T-cell (primary cell): ENCODE results near the gene GTF3C4. TPM values are rescaled to one million over a fixed set of nuclear protein-coding genes. Genes with fewer than 3 reads are reported as not detected.
A peak's percentile ranks its signal among the peaks of the same experiment; 100 is the strongest.

Source experiments
- ATAC-seq, 4 experiments: fragments of 200-7000 bp in 3 of 4; fragments of 150-1000 bp in 1 of 4; cut with Tn5 transposase; replicated peaks in 1 of 4; 1 replicate in 3 of 4; 2 replicates in 1 of 4; pipeline ENCODE4 v1.10.0; 2021; ENCODE audit warnings: moderate library complexity in 3 of 4, mild to moderate bottlenecking in 2 of 4, moderate number of reproducible peaks in 1 of 4
- CTCF ChIA-PET, 2 donors: fragments of 300-600 bp; sonication (Branson Sonifier 250); formaldehyde crosslinking; loops; one replicate each; lab custom pipeline; 2022; ENCODE audit warnings: antibody characterized with exemption in 2 of 2; lab: Charles Lee
- POLR2A ChIA-PET, 2 donors: fragments of 300-600 bp; sonication (Branson Sonifier 250); formaldehyde crosslinking; loops; one replicate each; lab custom pipeline; 2022; ENCODE audit warnings: antibody characterized with exemption in 2 of 2; lab: Charles Lee
- DNase-seq, 35 experiments: peaks; one replicate each; pipeline versions ENCODE4 v3.0.0 to v3.0.0-alpha.2; 2013 to 2023
- H3K27ac ChIP-seq: one replicate; pipeline ENCODE4 v1.5.1; 2013; ENCODE audit warnings: low read length
- H3K27me3 ChIP-seq, 2 experiments: replicated peaks in 1 of 2; 1 replicate in 1 of 2; 2 replicates in 1 of 2; pipeline versions ENCODE4 v1.6.1 to v1.7.0; 2013; ENCODE audit warnings: low read length in 1 of 2, mixed read lengths in 1 of 2; ENCODE audit not compliant: control insufficient read depth in 2 of 2, insufficient read depth in 2 of 2; ENCODE audit errors: extremely low read depth in 1 of 2
- H3K36me3 ChIP-seq, 2 donors: 1 replicate in 1 of 2; 2 replicates in 1 of 2; pipeline versions ENCODE4 v1.6.1 to v1.7.0; 2013; ENCODE audit warnings: low read length in 1 of 2; ENCODE audit not compliant: control insufficient read depth in 2 of 2, insufficient read depth in 1 of 2; ENCODE audit errors: extremely low read depth in 1 of 2
- H3K4me1 ChIP-seq, 2 experiments: 1 replicate in 1 of 2; 2 replicates in 1 of 2; pipeline versions ENCODE4 v1.6.1 to v1.7.0; 2013; ENCODE audit warnings: low read length in 2 of 2, mixed read lengths in 1 of 2; ENCODE audit not compliant: insufficient read depth in 2 of 2, control insufficient read depth in 1 of 2; ENCODE audit errors: extremely low read depth in 1 of 2
- H3K4me3 ChIP-seq, 2 donors: 1 replicate in 1 of 2; 2 replicates in 1 of 2; pipeline versions ENCODE4 v1.5.1 to v1.7.0; 2013; ENCODE audit warnings: mild to moderate bottlenecking in 2 of 2, low read length in 1 of 2, moderate library complexity in 1 of 2; ENCODE audit not compliant: control insufficient read depth in 1 of 2; ENCODE audit errors: extremely low read depth in 1 of 2
- H3K9me3 ChIP-seq: 2 replicates; pipeline ENCODE4 v1.7.0; 2013
- H3K27ac Mint-ChIP-seq, 2 donors: one replicate each; pipeline ENCODE4 v1.8.0; 2020 to 2021; ENCODE audit warnings: mild to moderate bottlenecking in 2 of 2, mixed read lengths in 2 of 2
- H3K27me3 Mint-ChIP-seq, 2 donors: one replicate each; pipeline ENCODE4 v1.8.0; 2021 to 2022; ENCODE audit warnings: mixed read lengths in 2 of 2
- H3K36me3 Mint-ChIP-seq: one replicate; pipeline ENCODE4 v1.8.0; 2021; ENCODE audit warnings: mixed read lengths
- H3K4me1 Mint-ChIP-seq, 3 donors: one replicate each; pipeline ENCODE4 v1.8.0; 2020 to 2022; ENCODE audit warnings: mixed read lengths in 3 of 3, mild to moderate bottlenecking in 1 of 3
- H3K4me3 Mint-ChIP-seq, 3 donors: one replicate each; pipeline ENCODE4 v1.8.0; 2020 to 2022; ENCODE audit warnings: mild to moderate bottlenecking in 3 of 3, mixed read lengths in 3 of 3, moderate library complexity in 3 of 3
- H3K9me3 Mint-ChIP-seq, 3 donors: one replicate each; pipeline ENCODE4 v1.8.0; 2020 to 2022; ENCODE audit warnings: mixed read lengths in 3 of 3
- WGBS: methylation state at CpG from one replicate; pipeline ENCODE4 v1.1.5; 2013; ENCODE audit warnings: missing lambda C conversion rate; ENCODE audit not compliant: insufficient coverage; 5-methylcytosine and 5-hydroxymethylcytosine counted together
- total RNA-seq, 35 experiments: library from RNA in 6 of 35; stranded (reverse) in 6 of 35; fragments of 120-200 nt in 1 of 35; gene quantifications; one replicate each; pipeline versions ENCODE4 v1.2.1 to v1.2.4 and lab custom pipeline; 2013 to 2026

Gene GTF3C4
- total RNA-seq, 5 donors from 2014 or later (not counting 1 experiment from before 2014, with no cell fraction given) = 8.9 to 14.2 (median 13.2) TPM

GRCh38 chr9:132733260-132733815, 63.1 kb downstream of the GTF3C4 start:
- ATAC-seq (no peak), DNase-seq (no peak)
- no peak overlapping the region for H3K27ac Mint-ChIP-seq
- Histone ChIP-seq H3K27me3 (peaks cover 0 to 21% of the 10 kb centered on the region in 2 experiments), H3K36me3 (no peaks in the 10 kb centered on the region), H3K27ac (no peak overlapping the region), H3K9me3 (no peaks in the 10 kb centered on the region), H3K4me1 (no peaks in the 10 kb centered on the region), H3K4me3 (no peak overlapping the region)
- H3K9me3 Mint-ChIP-seq = no peaks in the 10 kb centered on the region
- ChIA-PET CTCF (no interaction called here), POLR2A (no interaction called here)
- no peak overlapping the region for H3K4me3 Mint-ChIP-seq
- peaks cover 21 to 28% of the 10 kb centered on the region in 2 donors for H3K27me3 Mint-ChIP-seq
- WGBS = 77% methylated on average over 18 of the region's 22 CpGs
- H3K4me1 Mint-ChIP-seq = no peaks in the 10 kb centered on the region
- H3K36me3 Mint-ChIP-seq = no peaks in the 10 kb centered on the region

- Mint-ChIP-seq H3K27ac (no peak overlapping the region), H3K4me1 (peaks cover 0 to 2% (median under 1%) of the 10 kb centered on the region in 3 donors), H3K9me3 (no peaks in the 10 kb centered on the region), H3K27me3 (peaks cover 33 to 43% of the 10 kb centered on the region in 2 donors), H3K4me3 (no peak overlapping the region), H3K36me3 (no peaks in the 10 kb centered on the region)
- H3K4me1 ChIP-seq = peaks cover 0 to under 1% of the 10 kb centered on the region in 2 experiments
- H3K27ac ChIP-seq = no peak overlapping the region
- no peaks in the 10 kb centered on the region for H3K36me3 ChIP-seq
- ATAC-seq (no peak), DNase-seq (no peak)
- ChIA-PET CTCF (interaction anchor here in 1 of 2 donors (0.8 kb wide), 1 partner anchor 60 kb away, joined by 3 read pairs; no protein-coding TSS in a partner anchor), POLR2A (no interaction called here)
- no peak overlapping the region for H3K4me3 ChIP-seq
- WGBS = 92% methylated on average over 6 of the region's 9 CpGs
- no peaks in the 10 kb centered on the region for H3K9me3 ChIP-seq
- peaks cover under 1 to 43% of the 10 kb centered on the region in 2 experiments for H3K27me3 ChIP-seq
Measured at GRCh38 chr9:132739710-132740310, 69.5 kb downstream of the GTF3C4 start.

GRCh38 chr9:132740526-132741309, 70.5 kb downstream of the GTF3C4 start:
- no peaks in the 10 kb centered on the region for H3K9me3 Mint-ChIP-seq
- H3K27ac ChIP-seq = no peak overlapping the region
- H3K36me3 Mint-ChIP-seq = no peaks in the 10 kb centered on the region
- DNase-seq (no peak), ATAC-seq (no peak)
- H3K27me3 Mint-ChIP-seq = peaks cover 32 to 47% of the 10 kb centered on the region in 2 donors
- H3K4me1 ChIP-seq = peaks cover 0 to 3% of the 10 kb centered on the region in 2 experiments
- 79% methylated on average over 11 of the region's 15 CpGs for WGBS
- no peaks in the 10 kb centered on the region for H3K9me3 ChIP-seq
- no peaks in the 10 kb centered on the region for H3K36me3 ChIP-seq
- no peak overlapping the region for H3K4me3 Mint-ChIP-seq
- no peak overlapping the region for H3K27ac Mint-ChIP-seq
- peaks cover 3 to 51% of the 10 kb centered on the region in 2 experiments for H3K27me3 ChIP-seq
- H3K4me3 ChIP-seq = no peak overlapping the region
- CTCF ChIA-PET = no interaction called here
- H3K4me1 Mint-ChIP-seq = peaks cover 0 to 6% (median 4%) of the 10 kb centered on the region in 3 donors
- POLR2A ChIA-PET = no interaction called here

DNA sequence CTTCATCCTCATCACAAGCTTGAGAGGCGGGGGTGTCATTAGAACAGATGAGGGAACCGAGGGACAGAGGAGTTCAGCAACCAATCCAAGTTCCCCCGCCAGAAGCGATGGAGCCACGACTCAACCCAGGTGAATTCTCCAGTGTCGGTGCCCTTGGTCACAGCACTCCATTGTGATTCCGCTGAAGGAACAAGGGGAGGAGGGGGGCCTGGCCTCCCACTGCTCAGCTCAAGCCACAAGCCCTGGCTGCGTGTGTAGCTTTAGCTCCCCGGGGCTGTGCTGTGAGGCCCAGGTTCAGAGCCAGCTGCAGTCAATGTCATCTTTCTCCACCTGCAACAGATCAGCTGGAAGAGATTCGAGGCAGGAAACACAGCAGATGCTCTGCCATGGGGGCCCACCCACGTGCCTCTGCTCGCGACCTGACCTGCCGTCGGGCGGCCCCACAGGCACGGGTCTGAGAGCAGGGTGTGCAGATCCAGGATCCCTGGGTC, 72.6 kb downstream of the GTF3C4 start:
- H3K36me3 ChIP-seq = no peaks in the 10 kb centered on the region
- DNase-seq (no peak), ATAC-seq (no peak)
- no peak overlapping the region for H3K4me3 ChIP-seq
- WGBS = 49% methylated on average over 14 of the region's 17 CpGs
- peaks cover 3 to 59% of the 10 kb centered on the region in 2 experiments for H3K27me3 ChIP-seq
- H3K4me1 ChIP-seq = peaks cover 0 to 3% of the 10 kb centered on the region in 2 experiments
- H3K9me3 Mint-ChIP-seq = no peaks in the 10 kb centered on the region
- H3K27ac Mint-ChIP-seq = peak overlapping the region in 1 of 2 donors; percentile 6
- H3K36me3 Mint-ChIP-seq = no peaks in the 10 kb centered on the region
- no peak overlapping the region for H3K27ac ChIP-seq
- peaks cover 32 to 57% of the 10 kb centered on the region in 2 donors for H3K27me3 Mint-ChIP-seq
- ChIA-PET CTCF (no interaction called here), POLR2A (no interaction called here)
- no peak overlapping the region for H3K4me3 Mint-ChIP-seq
- no peaks in the 10 kb centered on the region for H3K9me3 ChIP-seq
- H3K4me1 Mint-ChIP-seq = peaks cover 0 to 6% (median 4%) of the 10 kb centered on the region in 3 donors

DNA sequence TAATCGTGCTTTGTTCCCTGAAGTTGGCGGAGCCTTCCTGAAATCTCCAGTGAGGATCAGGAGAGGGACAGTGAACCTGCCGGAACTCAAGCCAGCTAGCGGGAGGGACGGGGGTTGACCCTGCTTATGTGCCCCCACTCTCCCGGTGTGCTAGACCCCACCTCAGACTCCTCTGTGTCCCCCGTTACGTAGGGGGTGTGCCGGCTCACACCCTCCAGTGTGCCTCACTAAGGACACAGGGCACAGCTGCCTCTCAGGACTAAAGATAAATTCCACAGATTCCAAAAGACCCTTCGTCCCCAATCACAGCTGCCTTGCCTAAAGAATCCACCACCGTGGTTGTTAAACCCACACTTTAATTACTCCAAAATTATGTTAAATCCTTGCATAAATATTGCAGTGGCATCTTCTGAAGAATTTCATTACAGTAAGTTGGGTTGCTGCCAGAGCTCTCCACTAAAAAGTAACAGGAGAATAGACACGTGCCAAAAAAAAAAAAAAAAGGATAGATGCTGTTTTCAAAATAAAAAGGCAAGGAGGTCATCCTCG, 73.7 kb downstream of the GTF3C4 start:
- Mint-ChIP-seq H3K4me1 (peaks cover 0 to 6% (median 4%) of the 10 kb centered on the region in 3 donors), H3K36me3 (no peaks in the 10 kb centered on the region), H3K4me3 (no peak overlapping the region), H3K27me3 (peaks cover 32 to 57% of the 10 kb centered on the region in 2 donors), H3K9me3 (no peaks in the 10 kb centered on the region), H3K27ac (no peak overlapping the region)
- peaks cover 3 to 59% of the 10 kb centered on the region in 2 experiments for H3K27me3 ChIP-seq
- 73% methylated on average over 8 of the region's 13 CpGs for WGBS
- DNase-seq (no peak), ATAC-seq (no peak)
- POLR2A ChIA-PET = interaction anchor here in 1 of 2 donors (0.6 kb wide), 1 partner anchor 159 kb away, joined by 3 read pairs; no protein-coding TSS in a partner anchor
- no peaks in the 10 kb centered on the region for H3K9me3 ChIP-seq
- no peak overlapping the region for H3K4me3 ChIP-seq
- H3K36me3 ChIP-seq = no peaks in the 10 kb centered on the region
- H3K4me1 ChIP-seq = peaks cover 0 to 3% of the 10 kb centered on the region in 2 experiments
- H3K27ac ChIP-seq = no peak overlapping the region
- CTCF ChIA-PET = interaction anchor here in 1 of 2 donors (0.5 kb wide), 1 partner anchor 552 kb away, joined by 3 read pairs; no protein-coding TSS in a partner anchor
